ENCODE measurements around the gene NCOA1. TPM values are rescaled to one million over a fixed set of nuclear protein-coding genes. Genes with fewer than 3 reads are reported as not detected.
"Not testable (repeated sequence)": the region's sequence is repeated elsewhere in the genome, so short reads cannot be mapped to it uniquely, and the experiment has no call there.

Gene NCOA1
- total RNA-seq, 1 experiment from 2014 or later = 24.6 TPM

DNA sequence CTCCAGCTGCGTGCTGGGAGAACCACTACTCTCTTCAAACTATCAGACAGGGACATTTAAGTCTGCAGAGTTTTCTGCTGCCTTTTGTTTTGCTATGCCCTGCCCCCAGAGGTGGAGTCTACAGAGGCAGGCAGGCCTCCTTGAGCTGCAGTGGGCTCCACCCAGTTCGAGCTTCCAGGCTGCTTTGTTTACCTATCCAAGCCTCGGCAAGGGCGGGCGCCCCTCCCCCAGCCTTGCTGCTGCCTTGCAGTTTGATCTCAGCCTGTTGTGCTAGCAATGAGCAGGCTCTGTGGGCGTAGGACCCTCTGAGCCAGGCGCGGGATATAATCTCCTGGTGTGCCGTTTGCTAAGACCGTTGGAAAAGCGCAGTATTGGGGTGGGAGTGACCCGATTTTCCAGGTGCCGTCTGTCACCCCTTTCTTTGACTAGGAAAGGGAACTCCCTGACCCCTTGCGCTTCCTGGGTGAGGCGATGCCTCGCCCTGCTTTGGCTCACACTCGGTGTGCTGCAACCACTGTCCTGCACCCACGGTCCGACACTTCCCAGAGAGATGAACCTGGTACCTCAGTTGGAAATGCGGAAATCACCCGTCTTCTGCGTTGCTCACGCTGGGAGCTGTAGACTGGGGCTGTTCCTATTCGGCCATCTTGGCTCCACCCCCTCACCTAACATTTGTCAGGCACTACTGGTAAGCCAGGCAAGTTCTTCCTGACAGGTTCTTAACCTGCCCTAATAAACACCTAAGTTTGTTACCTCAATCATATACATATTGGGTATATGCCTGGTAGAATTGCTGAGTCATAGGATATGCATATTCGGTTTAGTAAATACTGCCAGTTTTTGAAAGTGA lies 315.0 kb downstream of the NCOA1 start:
- CTCF ChIA-PET; H3K9me3 ChIP-seq (ENCODE audit: control insufficient read depth, insufficient read depth, low read depth, low read length); in situ Hi-C loops (cut with HindIII; ENCODE audit: low pct_unique_long_range_greater_than_20kb, low sequenced_read_pairs); DNase-seq (ENCODE audit: low read depth, low spot score); POLR2A ChIA-PET; H3K4me3 ChIP-seq (ENCODE audit: low read depth in 2 of 2, low read length in 2 of 2); H3K27me3 ChIP-seq (ENCODE audit: control insufficient read depth, insufficient read depth, low read length); H3K4me1 ChIP-seq (ENCODE audit: control insufficient read depth, insufficient read depth, low read length); BruUV-seq (replicated peaks); H3K36me3 ChIP-seq (ENCODE audit: control insufficient read depth, insufficient read depth, low read length); intact Hi-C loops (cut with micrococcal nuclease; ENCODE audit: unreplicated experiment): not testable (repeated sequence)
- peak overlapping the region; percentile 0; the same call in 1 of the 2 replicates for H3K27ac ChIP-seq (ENCODE audit: low read length)
- 0 out of 2 replicates have a peak, but pooled peaks have one; percentile 45 for ATAC-seq

DNA sequence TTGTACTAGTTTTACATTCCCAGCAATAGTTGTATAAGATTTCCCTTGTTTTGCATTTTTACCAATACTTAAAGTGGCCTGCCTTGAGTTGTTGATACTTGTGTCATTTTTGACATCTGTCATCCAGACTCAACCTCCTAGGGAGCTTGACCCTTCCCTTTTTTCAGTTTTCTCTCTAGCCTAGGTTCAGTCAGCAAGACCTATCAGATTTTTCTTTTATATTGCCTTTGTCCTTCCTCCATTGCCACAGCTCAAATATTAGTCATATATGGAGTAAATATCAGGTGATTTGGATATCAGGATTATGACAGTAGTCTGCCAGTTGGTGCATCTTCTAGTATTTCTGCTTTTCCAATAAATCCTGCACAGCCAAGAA lies 315.6 kb downstream of the NCOA1 start:
- intact Hi-C loops (cut with micrococcal nuclease; ENCODE audit: unreplicated experiment) (no loop called here), in situ Hi-C loops (cut with HindIII; ENCODE audit: low pct_unique_long_range_greater_than_20kb, low sequenced_read_pairs) (no loop called here)
- no peaks in the 10 kb centered on the region for H3K36me3 ChIP-seq (ENCODE audit: control insufficient read depth, insufficient read depth, low read length)
- DNase-seq (ENCODE audit: low read depth, low spot score) (no peak), ATAC-seq (0 out of 2 replicates have a peak, but pooled peaks have one; percentile 38)
- no peak overlapping the region for H3K4me3 ChIP-seq (ENCODE audit: low read depth in 2 of 2, low read length in 2 of 2)
- no peaks in the 10 kb centered on the region for H3K27me3 ChIP-seq (ENCODE audit: control insufficient read depth, insufficient read depth, low read length)
- H3K27ac ChIP-seq (ENCODE audit: low read length) = peak overlapping the region; percentile 0; the same call in 1 of the 2 replicates
- H3K4me1 ChIP-seq (ENCODE audit: control insufficient read depth, insufficient read depth, low read length) = peaks cover 8% of the 10 kb centered on the region; the same call in 1 of the 2 replicates
- CTCF ChIA-PET = no interaction called here
- TF ChIP-seq, protein P1, sequence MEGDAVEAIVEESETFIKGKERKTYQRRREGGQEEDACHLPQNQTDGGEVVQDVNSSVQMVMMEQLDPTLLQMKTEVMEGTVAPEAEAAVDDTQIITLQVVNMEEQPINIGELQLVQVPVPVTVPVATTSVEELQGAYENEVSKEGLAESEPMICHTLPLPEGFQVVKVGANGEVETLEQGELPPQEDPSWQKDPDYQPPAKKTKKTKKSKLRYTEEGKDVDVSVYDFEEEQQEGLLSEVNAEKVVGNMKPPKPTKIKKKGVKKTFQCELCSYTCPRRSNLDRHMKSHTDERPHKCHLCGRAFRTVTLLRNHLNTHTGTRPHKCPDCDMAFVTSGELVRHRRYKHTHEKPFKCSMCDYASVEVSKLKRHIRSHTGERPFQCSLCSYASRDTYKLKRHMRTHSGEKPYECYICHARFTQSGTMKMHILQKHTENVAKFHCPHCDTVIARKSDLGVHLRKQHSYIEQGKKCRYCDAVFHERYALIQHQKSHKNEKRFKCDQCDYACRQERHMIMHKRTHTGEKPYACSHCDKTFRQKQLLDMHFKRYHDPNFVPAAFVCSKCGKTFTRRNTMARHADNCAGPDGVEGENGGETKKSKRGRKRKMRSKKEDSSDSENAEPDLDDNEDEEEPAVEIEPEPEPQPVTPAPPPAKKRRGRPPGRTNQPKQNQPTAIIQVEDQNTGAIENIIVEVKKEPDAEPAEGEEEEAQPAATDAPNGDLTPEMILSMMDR (IDR thresholded peaks at IDR 0.05) = no peak
- BruUV-seq (replicated peaks) = no TSS peak
- POLR2A ChIA-PET = no interaction called here
- no peaks in the 10 kb centered on the region for H3K9me3 ChIP-seq (ENCODE audit: control insufficient read depth, insufficient read depth, low read depth, low read length)

DNA sequence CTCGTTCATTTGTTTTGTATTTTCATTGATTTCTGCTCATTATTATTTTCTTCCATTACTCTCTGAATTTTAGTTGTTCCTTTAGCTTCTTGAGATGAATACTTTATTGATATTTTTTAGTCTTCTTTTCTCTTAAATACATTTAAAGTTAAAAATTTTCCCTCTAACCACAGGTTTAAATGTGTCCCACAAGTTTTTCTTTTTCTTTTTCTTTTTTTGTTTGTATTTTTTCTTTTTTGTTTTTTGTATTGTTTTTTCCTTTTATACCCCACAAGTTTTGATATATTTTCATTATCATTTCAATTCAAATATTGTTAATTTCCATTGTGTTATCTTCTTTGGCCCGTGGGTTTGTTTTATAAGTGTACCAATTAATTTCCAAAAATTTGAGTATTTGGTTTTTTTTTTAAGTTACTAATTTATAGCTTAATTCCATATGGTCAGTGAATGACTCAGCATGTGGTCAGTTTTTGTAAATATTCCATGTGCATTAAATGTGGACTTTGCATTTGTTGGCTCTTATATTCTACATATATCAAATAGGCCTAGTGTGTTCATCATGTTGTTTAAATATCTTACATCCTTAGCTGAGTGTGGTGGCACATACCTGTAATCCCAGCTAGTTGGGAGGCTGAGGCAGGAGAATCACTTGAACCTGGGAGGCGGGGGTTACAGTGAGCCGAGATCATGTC lies 318.4 kb downstream of the NCOA1 start:
- peak overlapping the region; percentile 18; the same call in 1 of the 2 replicates for H3K27ac ChIP-seq (ENCODE audit: low read length)
- no peak for DNase-seq (ENCODE audit: low read depth, low spot score)
- in situ Hi-C loops (cut with HindIII; ENCODE audit: low pct_unique_long_range_greater_than_20kb, low sequenced_read_pairs) = no loop called here
- no peaks in the 10 kb centered on the region for H3K27me3 ChIP-seq (ENCODE audit: control insufficient read depth, insufficient read depth, low read length)
- POLR2A ChIA-PET = interaction anchor here (0.8 kb wide), 1 partner anchor 17 kb away, joined by 3 read pairs; no protein-coding TSS in a partner anchor
- BruUV-seq (replicated peaks) = TSS peak; percentile 33
- CTCF ChIA-PET = interaction anchor here (0.7 kb wide), 1 partner anchor 361 kb away, joined by 3 read pairs; no protein-coding TSS in a partner anchor
- H3K36me3 ChIP-seq (ENCODE audit: control insufficient read depth, insufficient read depth, low read length) = no peaks in the 10 kb centered on the region
- no peak overlapping the region for H3K4me3 ChIP-seq (ENCODE audit: low read depth in 2 of 2, low read length in 2 of 2)
- H3K9me3 ChIP-seq (ENCODE audit: control insufficient read depth, insufficient read depth, low read depth, low read length) = no peaks in the 10 kb centered on the region
- TF ChIP-seq, protein P2, sequence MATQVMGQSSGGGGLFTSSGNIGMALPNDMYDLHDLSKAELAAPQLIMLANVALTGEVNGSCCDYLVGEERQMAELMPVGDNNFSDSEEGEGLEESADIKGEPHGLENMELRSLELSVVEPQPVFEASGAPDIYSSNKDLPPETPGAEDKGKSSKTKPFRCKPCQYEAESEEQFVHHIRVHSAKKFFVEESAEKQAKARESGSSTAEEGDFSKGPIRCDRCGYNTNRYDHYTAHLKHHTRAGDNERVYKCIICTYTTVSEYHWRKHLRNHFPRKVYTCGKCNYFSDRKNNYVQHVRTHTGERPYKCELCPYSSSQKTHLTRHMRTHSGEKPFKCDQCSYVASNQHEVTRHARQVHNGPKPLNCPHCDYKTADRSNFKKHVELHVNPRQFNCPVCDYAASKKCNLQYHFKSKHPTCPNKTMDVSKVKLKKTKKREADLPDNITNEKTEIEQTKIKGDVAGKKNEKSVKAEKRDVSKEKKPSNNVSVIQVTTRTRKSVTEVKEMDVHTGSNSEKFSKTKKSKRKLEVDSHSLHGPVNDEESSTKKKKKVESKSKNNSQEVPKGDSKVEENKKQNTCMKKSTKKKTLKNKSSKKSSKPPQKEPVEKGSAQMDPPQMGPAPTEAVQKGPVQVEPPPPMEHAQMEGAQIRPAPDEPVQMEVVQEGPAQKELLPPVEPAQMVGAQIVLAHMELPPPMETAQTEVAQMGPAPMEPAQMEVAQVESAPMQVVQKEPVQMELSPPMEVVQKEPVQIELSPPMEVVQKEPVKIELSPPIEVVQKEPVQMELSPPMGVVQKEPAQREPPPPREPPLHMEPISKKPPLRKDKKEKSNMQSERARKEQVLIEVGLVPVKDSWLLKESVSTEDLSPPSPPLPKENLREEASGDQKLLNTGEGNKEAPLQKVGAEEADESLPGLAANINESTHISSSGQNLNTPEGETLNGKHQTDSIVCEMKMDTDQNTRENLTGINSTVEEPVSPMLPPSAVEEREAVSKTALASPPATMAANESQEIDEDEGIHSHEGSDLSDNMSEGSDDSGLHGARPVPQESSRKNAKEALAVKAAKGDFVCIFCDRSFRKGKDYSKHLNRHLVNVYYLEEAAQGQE (IDR thresholded peaks at IDR 0.05; ENCODE audit: insufficient read depth in 1 of 2, low read depth in 2 of 2, low read length in 1 of 2) = no peak
- TF ChIP-seq POLR2AphosphoS5 (IDR thresholded peaks at IDR 0.05; ENCODE audit: low read depth, low read length) (no peak), TCF7L2 (IDR thresholded peaks at IDR 0.05; ENCODE audit: low read depth, low read length) (no peak), SIN3A (IDR thresholded peaks at IDR 0.05; ENCODE audit: borderline replicate concordance, insufficient read depth, low read depth, low read length) (no peak)
- TF ChIP-seq, protein P1 (IDR thresholded peaks at IDR 0.05) = no peak
- intact Hi-C loops (cut with micrococcal nuclease; ENCODE audit: unreplicated experiment) = no loop called here
- H3K4me1 ChIP-seq (ENCODE audit: control insufficient read depth, insufficient read depth, low read length) = peaks cover 8% of the 10 kb centered on the region; the same call in 1 of the 2 replicates
- ATAC-seq = no peak

Measured in Panc1 (cell line).